GM18870 (cell line): ENCODE results near the gene TMEM245.

Experiments
- ATAC-seq: cut with Tn5 transposase; IDR thresholded peaks from one replicate; pipeline ENCODE4 v1.9.1; 2021; ENCODE audit warnings: moderate library complexity; ENCODE audit not compliant: unreplicated experiment

Gene TMEM245

GRCh38 chr9:109119439-109120203, at the start of gene TMEM245:
Gene TMEM245 (minus strand): TSS chr9:109119947. CDS start chr9:109119913, 34 bp downstream.
- ATAC-seq = peak; percentile 94

GRCh38 chr9:109168170-109168569, 48.4 kb upstream of the TMEM245 start:
- ATAC-seq = no peak

GRCh38 chr9:109167716-109168115, 48.0 kb upstream of the TMEM245 start:
- ATAC-seq = no peak

GRCh38 chr9:109166771-109167601, 47.2 kb upstream of the TMEM245 start, which contains the start of gene FRRS1L:
Gene FRRS1L (minus strand): TSS chr9:109167249. CDS start chr9:109167138, 111 bp downstream.
- ATAC-seq = no peak

GRCh38 chr9:109166171-109166770, 46.5 kb upstream of the TMEM245 start:
- ATAC-seq = no peak

GRCh38 chr9:109164042-109164441, 44.3 kb upstream of the TMEM245 start:
- ATAC-seq = peak; percentile 72

GRCh38 chr9:109163194-109163593, 43.4 kb upstream of the TMEM245 start:
- ATAC-seq = no peak

- no peak for ATAC-seq
These were observed 42.9 kb upstream of the TMEM245 start for GRCh38 chr9:109162677-109163076.

GRCh38 chr9:109161471-109161870, 41.7 kb upstream of the TMEM245 start:
- ATAC-seq = no peak

- ATAC-seq = no peak
These were observed 39.8 kb upstream of the TMEM245 start for GRCh38 chr9:109159583-109159982.

- no peak for ATAC-seq
These were observed 38.9 kb upstream of the TMEM245 start for GRCh38 chr9:109158651-109159050.

- ATAC-seq = no peak
These were observed 37.0 kb upstream of the TMEM245 start for GRCh38 chr9:109156708-109157107.

- no peak for ATAC-seq
These were observed 31.3 kb upstream of the TMEM245 start for GRCh38 chr9:109150925-109151545.

- ATAC-seq = no peak
These were observed 30.0 kb upstream of the TMEM245 start for GRCh38 chr9:109149722-109150121.

GRCh38 chr9:109149089-109149488, 29.3 kb upstream of the TMEM245 start:
- no peak for ATAC-seq

GRCh38 chr9:109145051-109145450, 25.3 kb upstream of the TMEM245 start:
- no peak for ATAC-seq

GRCh38 chr9:109143881-109144562, 24.3 kb upstream of the TMEM245 start:
- ATAC-seq = peak; percentile 97

GRCh38 chr9:109141375-109141774, 21.6 kb upstream of the TMEM245 start:
- no peak for ATAC-seq

- ATAC-seq = no peak
These were observed 20.1 kb upstream of the TMEM245 start for GRCh38 chr9:109139851-109140250.

- no peak for ATAC-seq
These were observed 18.7 kb upstream of the TMEM245 start for GRCh38 chr9:109138421-109138820.
